Measurements from ENCODE around the gene IQGAP2.

The IQGAP2 gene

DNA sequence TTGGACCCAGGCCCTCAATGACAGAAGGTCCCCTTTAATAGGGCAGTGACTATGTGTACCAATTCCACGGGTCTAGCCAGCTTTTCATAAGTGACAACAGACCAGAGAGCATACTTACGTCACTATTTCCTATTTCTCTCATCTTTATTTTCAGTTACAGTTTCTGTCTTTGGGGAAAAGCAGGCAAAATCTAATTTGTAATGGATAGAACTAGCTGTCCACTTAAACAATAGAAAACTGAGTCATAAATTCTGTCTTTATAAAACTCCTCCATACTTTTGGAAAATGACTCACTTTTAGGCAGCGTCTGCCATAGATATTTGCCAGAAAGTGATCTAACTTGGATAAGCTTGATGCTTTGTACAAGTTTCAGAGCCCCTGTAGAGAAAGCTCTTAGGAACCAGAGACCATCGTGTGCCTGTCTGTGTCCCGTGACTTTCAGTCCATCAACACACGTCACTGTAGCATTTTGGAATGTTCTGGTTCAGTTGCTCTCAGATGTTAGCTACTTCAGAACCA, 118.2 kb downstream of the IQGAP2 start:
- in situ Hi-C loops (cut with HindIII; ENCODE audit: low pct_ligation_motif_present, low sequenced_read_pairs) = no loop called here
- DNase-seq = peak; percentile 17
- Histone ChIP-seq H3K27ac (no peak overlapping the region), H3K36me3 (replicated peaks) (no peaks in the 10 kb centered on the region), H3K27me3 (replicated peaks) (no peaks in the 10 kb centered on the region), H3K4me3 (ENCODE audit: low read depth, low read length) (no peak overlapping the region)
- TF ChIP-seq, protein P1, sequence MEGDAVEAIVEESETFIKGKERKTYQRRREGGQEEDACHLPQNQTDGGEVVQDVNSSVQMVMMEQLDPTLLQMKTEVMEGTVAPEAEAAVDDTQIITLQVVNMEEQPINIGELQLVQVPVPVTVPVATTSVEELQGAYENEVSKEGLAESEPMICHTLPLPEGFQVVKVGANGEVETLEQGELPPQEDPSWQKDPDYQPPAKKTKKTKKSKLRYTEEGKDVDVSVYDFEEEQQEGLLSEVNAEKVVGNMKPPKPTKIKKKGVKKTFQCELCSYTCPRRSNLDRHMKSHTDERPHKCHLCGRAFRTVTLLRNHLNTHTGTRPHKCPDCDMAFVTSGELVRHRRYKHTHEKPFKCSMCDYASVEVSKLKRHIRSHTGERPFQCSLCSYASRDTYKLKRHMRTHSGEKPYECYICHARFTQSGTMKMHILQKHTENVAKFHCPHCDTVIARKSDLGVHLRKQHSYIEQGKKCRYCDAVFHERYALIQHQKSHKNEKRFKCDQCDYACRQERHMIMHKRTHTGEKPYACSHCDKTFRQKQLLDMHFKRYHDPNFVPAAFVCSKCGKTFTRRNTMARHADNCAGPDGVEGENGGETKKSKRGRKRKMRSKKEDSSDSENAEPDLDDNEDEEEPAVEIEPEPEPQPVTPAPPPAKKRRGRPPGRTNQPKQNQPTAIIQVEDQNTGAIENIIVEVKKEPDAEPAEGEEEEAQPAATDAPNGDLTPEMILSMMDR (IDR thresholded peaks at IDR 0.05; ENCODE audit: low read depth, low read length, missing control alignments) = no peak

DNA sequence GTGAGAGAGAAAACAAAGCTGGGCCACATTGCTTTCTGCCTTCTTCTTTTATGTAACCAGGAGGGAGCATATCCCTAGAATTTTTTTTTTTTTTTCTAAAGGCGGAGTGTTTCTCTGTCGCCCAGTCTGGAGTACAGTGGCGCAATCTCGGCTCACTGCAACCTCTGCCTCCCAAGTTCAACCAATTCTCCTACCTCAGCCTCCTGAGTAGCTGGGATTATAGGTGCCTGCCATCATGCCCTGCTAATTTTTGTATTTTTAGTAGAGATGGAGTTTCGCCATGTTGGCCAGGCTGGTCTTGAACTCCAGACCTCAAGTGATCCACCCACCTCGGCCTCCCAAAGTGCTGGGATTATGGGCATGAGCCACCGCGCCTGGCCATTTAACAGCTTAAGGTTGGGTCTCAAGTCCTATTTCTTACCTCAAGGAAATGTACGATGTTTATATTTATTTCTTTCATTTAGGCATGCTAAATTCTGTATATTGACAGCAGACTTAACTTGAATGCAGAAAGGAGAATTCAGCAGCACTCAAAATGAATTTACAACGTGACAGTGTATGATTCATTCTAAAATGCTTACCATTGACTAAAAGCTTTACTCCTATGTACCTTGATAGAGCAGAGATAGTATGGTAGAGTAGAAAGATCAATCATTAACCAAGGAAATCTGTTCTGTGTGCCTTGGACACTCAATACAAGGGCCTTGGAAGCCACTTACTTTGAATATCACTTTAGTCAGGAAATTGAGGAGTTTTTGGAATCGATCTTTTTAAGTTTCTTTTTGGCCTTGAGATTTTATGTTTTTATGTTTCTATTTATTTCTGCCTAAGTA, 119.2 kb downstream of the IQGAP2 start:
- H3K27me3 ChIP-seq (replicated peaks) = no peaks in the 10 kb centered on the region
- in situ Hi-C loops (cut with HindIII; ENCODE audit: low pct_ligation_motif_present, low sequenced_read_pairs) = no loop called here
- TF ChIP-seq, protein P1 (IDR thresholded peaks at IDR 0.05; ENCODE audit: low read depth, low read length, missing control alignments) = no peak
- no peak overlapping the region for H3K4me3 ChIP-seq (ENCODE audit: low read depth, low read length)
- DNase-seq = no peak
- no peaks in the 10 kb centered on the region for H3K36me3 ChIP-seq (replicated peaks)
- H3K27ac ChIP-seq = no peak overlapping the region

DNA sequence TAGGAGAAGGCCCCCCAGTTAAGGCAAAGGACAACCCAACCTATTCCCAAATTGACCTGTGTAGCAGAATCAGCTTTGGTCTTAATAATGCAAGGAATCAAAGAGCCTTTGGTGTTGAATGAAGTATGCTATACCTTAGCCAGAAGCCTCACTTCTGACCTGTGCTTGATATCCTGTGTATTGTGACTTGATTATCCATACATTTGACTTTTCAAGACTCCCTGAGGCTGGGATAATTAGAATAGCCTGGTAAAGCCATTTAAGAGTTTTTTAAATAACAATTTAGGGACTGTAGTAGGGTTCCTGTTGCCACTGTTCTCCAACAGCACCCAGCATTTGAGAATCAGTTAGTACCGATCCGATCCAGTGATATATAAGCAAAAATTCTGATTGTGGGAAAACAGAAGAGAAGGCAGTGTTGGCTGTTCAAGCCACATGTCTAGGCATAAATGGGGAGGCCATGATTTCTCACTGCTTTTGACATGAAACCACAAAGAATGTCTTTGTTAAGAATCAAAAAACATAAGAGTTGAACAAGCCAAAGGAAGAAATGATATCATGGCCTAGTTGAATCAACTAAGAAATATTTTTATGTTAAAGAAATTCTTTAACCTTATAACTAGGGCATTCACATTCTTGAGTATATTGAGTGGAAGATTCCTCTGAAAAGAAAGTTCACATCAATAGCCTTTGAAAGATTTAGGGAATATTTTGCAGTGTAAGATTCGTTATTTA, 121.2 kb downstream of the IQGAP2 start:
- no peaks in the 10 kb centered on the region for H3K27me3 ChIP-seq (replicated peaks)
- H3K36me3 ChIP-seq (replicated peaks) = no peaks in the 10 kb centered on the region
- in situ Hi-C loops (cut with HindIII; ENCODE audit: low pct_ligation_motif_present, low sequenced_read_pairs) = no loop called here
- TF ChIP-seq, protein P1 (IDR thresholded peaks at IDR 0.05; ENCODE audit: low read depth, low read length, missing control alignments) = no peak
- H3K27ac ChIP-seq = no peak overlapping the region
- H3K4me3 ChIP-seq (ENCODE audit: low read depth, low read length) = no peak overlapping the region
- no peak for DNase-seq

DNA sequence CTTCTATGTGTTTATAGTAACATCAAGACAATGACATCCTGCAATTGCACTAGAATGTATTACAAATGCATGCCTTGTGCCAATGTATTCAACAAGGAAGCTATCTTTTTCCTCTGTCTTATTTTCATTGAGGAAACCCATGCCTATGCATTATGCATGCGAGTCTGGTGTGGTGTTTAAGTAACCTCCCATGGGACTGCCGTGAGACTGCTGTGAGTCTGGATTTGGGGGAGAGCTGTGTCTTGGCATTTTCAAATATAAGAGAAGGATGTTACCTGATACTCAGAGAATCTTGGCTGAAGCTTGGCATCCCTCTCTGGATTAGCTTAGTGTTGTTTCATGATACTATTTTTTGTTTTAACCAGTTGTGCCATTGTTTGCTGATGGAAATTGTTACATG, 121.8 kb downstream of the IQGAP2 start:
- no peaks in the 10 kb centered on the region for H3K36me3 ChIP-seq (replicated peaks)
- H3K27ac ChIP-seq = no peak overlapping the region
- H3K4me3 ChIP-seq (ENCODE audit: low read depth, low read length) = no peak overlapping the region
- peak; percentile 25 for DNase-seq
- TF ChIP-seq, protein P1 (IDR thresholded peaks at IDR 0.05; ENCODE audit: low read depth, low read length, missing control alignments) = no peak
- H3K27me3 ChIP-seq (replicated peaks) = no peaks in the 10 kb centered on the region
- in situ Hi-C loops (cut with HindIII; ENCODE audit: low pct_ligation_motif_present, low sequenced_read_pairs) = no loop called here

DNA sequence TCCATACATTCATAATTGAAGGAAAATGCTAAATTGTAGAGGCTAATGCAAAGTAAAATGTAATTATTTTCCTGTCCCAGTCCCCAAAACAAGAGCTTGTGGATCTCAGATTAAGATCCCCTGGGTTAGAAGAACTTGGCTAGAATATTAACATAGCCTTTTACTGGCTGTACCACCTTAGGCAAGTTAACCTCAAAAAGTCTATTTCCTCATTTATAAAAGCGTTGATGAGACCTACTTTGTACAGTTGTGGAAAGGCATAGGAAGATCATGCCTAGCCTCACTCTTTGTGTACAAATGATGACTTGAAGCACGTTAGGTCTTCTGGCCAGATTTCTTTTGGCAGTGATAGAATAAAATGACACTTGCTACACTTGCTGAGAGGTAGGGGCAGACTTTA, 122.9 kb downstream of the IQGAP2 start:
- Histone ChIP-seq H3K36me3 (replicated peaks) (no peaks in the 10 kb centered on the region), H3K27me3 (replicated peaks) (no peaks in the 10 kb centered on the region), H3K27ac (no peak overlapping the region), H3K4me3 (ENCODE audit: low read depth, low read length) (no peak overlapping the region)
- in situ Hi-C loops (cut with HindIII; ENCODE audit: low pct_ligation_motif_present, low sequenced_read_pairs) = no loop called here
- TF ChIP-seq, protein P1 (IDR thresholded peaks at IDR 0.05; ENCODE audit: low read depth, low read length, missing control alignments) = no peak
- no peak for DNase-seq

Data from brain microvascular endothelial cell (primary cell).